ENCODE measurements around the gene COX6A2.

Gene COX6A2

GRCh38 chr16:31474173-31474714 lies 46.1 kb upstream of the COX6A2 start:
- no peak for DNase-seq (ENCODE audit: low spot score)
- H3K27ac ChIP-seq = peak overlapping the region in 1 of 2 donors; percentile 52
- H3K4me3 ChIP-seq = no peak overlapping the region
- TF ChIP-seq CTCF (IDR thresholded peaks at IDR 0.05) = no peak

- Histone ChIP-seq H3K4me3 (peak overlapping the region; percentile 80), H3K27ac (peak overlapping the region; percentile 78 to 97)
- DNase-seq (ENCODE audit: low spot score) = no peak
- no peak for TF ChIP-seq CTCF (IDR thresholded peaks at IDR 0.05)
These were observed 45.3 kb upstream of the COX6A2 start for GRCh38 chr16:31473264-31473984.

GRCh38 chr16:31472709-31473203 lies 44.6 kb upstream of the COX6A2 start:
- Histone ChIP-seq H3K27ac (peak overlapping the region; percentile 78 to 97), H3K4me3 (peak overlapping the region; percentile 80)
- peak; percentile 73 for TF ChIP-seq CTCF (IDR thresholded peaks at IDR 0.05)
- peak; percentile 97 for DNase-seq (ENCODE audit: low spot score)

- H3K4me3 ChIP-seq = peak within 1 kb of the TSS; percentile 80
- TF ChIP-seq CTCF (IDR thresholded peaks at IDR 0.05) = no peak
- DNase-seq (ENCODE audit: low spot score) = peak; percentile 89
These were observed 43.9 kb upstream of the COX6A2 start, which contains the start of gene TGFB1I1 for GRCh38 chr16:31471875-31472708. Gene TGFB1I1 (plus strand): TSS chr16:31472152. CDS start chr16:31472189, 37 bp downstream.

GRCh38 chr16:31471241-31471874 lies 43.2 kb upstream of the COX6A2 start:
- Histone ChIP-seq H3K27ac (peak overlapping the region; percentile 78 to 97), H3K4me3 (peak overlapping the region; percentile 80)
- TF ChIP-seq CTCF (IDR thresholded peaks at IDR 0.05) = no peak
- DNase-seq (ENCODE audit: low spot score) = no peak

More at GRCh38 chr16:31471875-31472708, 43.9 kb upstream of the COX6A2 start, which contains the start of gene TGFB1I1:
- peak within 1 kb of the TSS; percentile 78 to 97 for H3K27ac ChIP-seq

GRCh38 chr16:31470615-31471014 lies 42.5 kb upstream of the COX6A2 start:
- H3K27ac ChIP-seq = peak overlapping the region; percentile 78 to 97
- TF ChIP-seq CTCF (IDR thresholded peaks at IDR 0.05) = no peak
- no peak for DNase-seq (ENCODE audit: low spot score)
- peak overlapping the region; percentile 80 for H3K4me3 ChIP-seq

Measured in coronary artery (tissue), 2 donors.